Fibroblast of lung (primary cell): ENCODE measurements around the gene ASNS. TPM values are rescaled to one million over a fixed set of nuclear protein-coding genes. Genes with fewer than 3 reads are reported as not detected.

Experiments used
- DNase-seq, 2 donors: peaks; one replicate each; pipeline versions ENCODE4 v3.0.0 to v3.0.0-alpha.2; 2010; ENCODE audit warnings: low read depth in 2 of 2
- H2AFZ ChIP-seq: 2 replicates; pipeline ENCODE4 v1.5.1; 2012; ENCODE audit warnings: low read length, control low read depth, inconsistent platforms
- H3K27ac ChIP-seq: 2 replicates; pipeline ENCODE4 v1.5.1; 2011; ENCODE audit warnings: low read length, control low read depth; ENCODE audit not compliant: insufficient read depth
- H3K27me3 ChIP-seq: 2 replicates; pipeline ENCODE4 v1.5.1; 2011; ENCODE audit warnings: mild to moderate bottlenecking, low read length; ENCODE audit not compliant: control insufficient read depth, insufficient read depth
- H3K36me3 ChIP-seq: 2 replicates; pipeline ENCODE4 v1.5.1; 2011; ENCODE audit warnings: low read length; ENCODE audit not compliant: control insufficient read depth, insufficient read depth
- H3K4me1 ChIP-seq: 2 replicates; pipeline ENCODE4 v1.5.1; 2011; ENCODE audit warnings: low read length; ENCODE audit not compliant: control insufficient read depth, insufficient read depth; ENCODE audit errors: extremely low read depth
- H3K4me2 ChIP-seq: 2 replicates; pipeline ENCODE4 v1.5.1; 2011; ENCODE audit warnings: low read length, control low read depth; ENCODE audit not compliant: insufficient read depth; ENCODE audit errors: extremely low read depth
- H3K4me3 ChIP-seq, 4 experiments: fragments of 200-600 bp in 1 of 4; sonication (generic) in 1 of 4; replicated peaks in 1 of 4; 2 replicates each; pipeline ENCODE4 v1.5.1; 2011 to 2016; ENCODE audit warnings: low read length in 4 of 4, low read depth in 3 of 4, mild to moderate bottlenecking in 3 of 4, control low read depth in 2 of 4, inconsistent platforms in 1 of 4, mixed read lengths in 1 of 4; ENCODE audit not compliant: insufficient read depth in 1 of 4; ENCODE audit errors: control extremely low read depth in 1 of 4
- H3K79me2 ChIP-seq: 2 replicates; pipeline ENCODE4 v1.5.1; 2012; ENCODE audit warnings: mild to moderate bottlenecking, low read length, inconsistent platforms; ENCODE audit not compliant: control insufficient read depth, insufficient read depth
- H3K9ac ChIP-seq: 2 replicates; pipeline ENCODE4 v1.5.1; 2011; ENCODE audit warnings: mild to moderate bottlenecking, low read length, control low read depth; ENCODE audit not compliant: insufficient read depth
- H3K9me3 ChIP-seq: 2 replicates; pipeline ENCODE4 v1.5.1; 2012; ENCODE audit warnings: low read depth, low read length; ENCODE audit not compliant: control insufficient read depth, insufficient read depth
- H4K20me1 ChIP-seq: 2 replicates; pipeline ENCODE4 v1.5.1; 2011; ENCODE audit warnings: low read length; ENCODE audit not compliant: control insufficient read depth, insufficient read depth; ENCODE audit errors: extremely low read depth
- CTCF ChIP-seq, 2 donors: IDR thresholded peaks in 1 of 2; conservative IDR thresholded peaks in 1 of 2; 1 replicate in 1 of 2; 2 replicates in 1 of 2; pipeline ENCODE4 v1.5.1; 2011 to 2012; ENCODE audit warnings: low read length in 2 of 2, control low read depth in 1 of 2, inconsistent platforms in 1 of 2, low read depth in 1 of 2, mild to moderate bottlenecking in 1 of 2
- EZH2 ChIP-seq: IDR thresholded peaks from 2 replicates; pipeline ENCODE4 v1.5.1; 2012; ENCODE audit warnings: low read length, control low read depth, mild to moderate bottlenecking; ENCODE audit errors: missing control alignments
- polyA plus RNA-seq, 2 donors: library from polyadenylated mRNA; depleted of rRNA in 1 of 2; stranded (reverse) in 1 of 2; unstranded in 1 of 2; fragments of >200 nt; gene quantifications; 2 replicates each; pipeline ENCODE4 v1.2.1, GENCODE V29; 2011 to 2012; ENCODE audit warnings: missing spikeins in 1 of 2
- total RNA-seq: library from RNA; depleted of rRNA; stranded (reverse); fragments of >200 nt; gene quantifications from 2 replicates; pipeline ENCODE4 v1.2.1, GENCODE V29; 2014

The ASNS gene
- total and polyA plus RNA-seq, 2 donors (not counting 1 experiment from before 2014, with no cell fraction given) = 37.8 to 116 TPM

GRCh38 chr7:97835296-97836138, 36.7 kb downstream of the ASNS start:
- Histone ChIP-seq H3K36me3 (no peaks in the 10 kb centered on the region), H3K27me3 (peaks cover 4% of the 10 kb centered on the region), H3K4me3 (no peak overlapping the region), H2AFZ (no peak overlapping the region), H3K4me1 (no peaks in the 10 kb centered on the region), H4K20me1 (no peaks in the 10 kb centered on the region), H3K79me2 (no peaks in the 10 kb centered on the region), H3K27ac (no peak overlapping the region), H3K9ac (no peak overlapping the region), H3K4me2 (no peak overlapping the region), H3K9me3 (no peaks in the 10 kb centered on the region)
- no peak for TF ChIP-seq EZH2
- peak; percentile 61 to 69 for TF ChIP-seq CTCF (conservative IDR thresholded peaks at IDR 0.05 in 1 of 2, IDR thresholded peaks at IDR 0.05 in 1 of 2; ENCODE audit: low read depth in 1 of 2, low read length in 2 of 2)
- DNase-seq = peak; percentile 39 to 73

DNA sequence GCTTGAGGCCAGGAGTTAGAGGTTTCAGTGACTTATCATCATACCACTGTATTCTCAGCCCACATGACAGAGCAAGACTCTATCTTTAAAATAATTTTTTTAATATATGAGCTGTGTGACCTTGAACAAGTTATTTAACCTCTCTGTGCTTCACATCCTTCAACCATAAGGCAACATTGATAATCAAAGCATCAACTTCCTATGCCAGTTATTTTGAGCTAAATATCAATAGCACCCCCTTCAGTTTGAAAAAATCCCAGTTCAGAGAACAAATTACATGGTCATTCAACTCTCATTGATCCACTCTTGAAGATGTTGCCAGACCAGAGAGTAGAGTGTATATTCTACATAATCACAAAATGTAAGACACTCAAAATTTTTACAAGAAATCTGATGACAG, 53.0 kb downstream of the ASNS start:
- no peaks in the 10 kb centered on the region for H3K36me3 ChIP-seq
- TF ChIP-seq CTCF (conservative IDR thresholded peaks at IDR 0.05 in 1 of 2, IDR thresholded peaks at IDR 0.05 in 1 of 2; ENCODE audit: low read depth in 1 of 2, low read length in 2 of 2) = no peak
- no peak for TF ChIP-seq EZH2
- DNase-seq = no peak
- no peak overlapping the region for H3K27ac ChIP-seq
- H3K4me2 ChIP-seq = no peak overlapping the region
- H3K4me3 ChIP-seq = no peak overlapping the region
- H3K27me3 ChIP-seq = no peaks in the 10 kb centered on the region
- no peaks in the 10 kb centered on the region for H3K79me2 ChIP-seq
- no peaks in the 10 kb centered on the region for H4K20me1 ChIP-seq
- H2AFZ ChIP-seq = no peak overlapping the region
- H3K9ac ChIP-seq = no peak overlapping the region
- no peaks in the 10 kb centered on the region for H3K4me1 ChIP-seq
- no peaks in the 10 kb centered on the region for H3K9me3 ChIP-seq

GRCh38 chr7:97818066-97818663, 54.0 kb downstream of the ASNS start:
- Histone ChIP-seq H3K27ac (no peak overlapping the region), H3K36me3 (no peaks in the 10 kb centered on the region), H3K9ac (no peak overlapping the region), H2AFZ (no peak overlapping the region), H3K27me3 (no peaks in the 10 kb centered on the region), H3K4me2 (no peak overlapping the region), H3K4me3 (no peak overlapping the region), H3K79me2 (no peaks in the 10 kb centered on the region), H3K9me3 (no peaks in the 10 kb centered on the region), H4K20me1 (no peaks in the 10 kb centered on the region), H3K4me1 (no peaks in the 10 kb centered on the region)
- DNase-seq = no peak
- TF ChIP-seq EZH2 (no peak), CTCF (conservative IDR thresholded peaks at IDR 0.05 in 1 of 2, IDR thresholded peaks at IDR 0.05 in 1 of 2; ENCODE audit: low read depth in 1 of 2, low read length in 2 of 2) (no peak)

Other genes starting within 250 kb of the ASNS start
- under 0.01 and 0.33 TPM in 2 replicates for gene TAC1, start 140.3 kb downstream of the ASNS start, total RNA-seq
- gene TAC1, start 140.3 kb downstream of the ASNS start, polyA plus RNA-seq = not detected in 2 replicates
- gene OCM2, start 117.8 kb upstream of the ASNS start, total RNA-seq = not detected in 2 replicates
- not detected in 2 replicates for gene OCM2, start 117.8 kb upstream of the ASNS start, polyA plus RNA-seq
- gene LMTK2, start 234.5 kb upstream of the ASNS start, total RNA-seq = 6.9 TPM in 2 replicates
- 5.2 and 5.7 TPM in 2 replicates for gene LMTK2, start 234.5 kb upstream of the ASNS start, polyA plus RNA-seq